Sigmoid colon (tissue), 3 donors: ENCODE results near the gene CTSE.

Experiments used
- CTCF ChIP-seq, 4 experiments: fragments of 450-650 bp in 3 of 4; fragments of 200-600 bp in 1 of 4; IDR thresholded peaks; one replicate each; pipeline ENCODE4 v1.5.1; 2016 to 2019; ENCODE audit warnings: antibody characterized with exemption in 4 of 4, mild to moderate bottlenecking in 3 of 4, moderate library complexity in 2 of 4
- POLR2A ChIP-seq, 2 donors: fragments of 450-650 bp; IDR thresholded peaks; one replicate each; pipeline ENCODE4 v1.6.1; 2016; ENCODE audit warnings: antibody characterized with exemption in 2 of 2, mild to moderate bottlenecking in 2 of 2, moderate library complexity in 2 of 2

GRCh38 chr1:205992218-205992882 is 31.3 kb downstream of the CTSE start:
- TF ChIP-seq CTCF (IDR thresholded peaks at IDR 0.05) (no peak), POLR2A (IDR thresholded peaks at IDR 0.05) (no peak)
